K562 (cell line): ENCODE results near the gene ULK2.

Experiments used
- CHAMP1 ChIP-seq: fragments of 450-650 bp; IDR thresholded peaks from 2 replicates; pipeline ENCODE4 v1.6.1; 2016; ENCODE audit warnings: mild to moderate bottlenecking
- CTCF ChIP-seq, 3 experiments: IDR thresholded peaks in 2 of 3; conservative IDR thresholded peaks in 1 of 3; 2 replicates each; pipeline ENCODE4 v1.5.1; 2011 to 2012; ENCODE audit warnings: low read length in 3 of 3, mild to moderate bottlenecking in 3 of 3, control low read depth in 2 of 3, improper control_type of control experiment in 1 of 3, inconsistent platforms in 1 of 3, low read depth in 1 of 3, mixed read lengths in 1 of 3, moderate library complexity in 1 of 3; ENCODE audit not compliant: insufficient read depth in 2 of 3
- EZH2 ChIP-seq: IDR thresholded peaks from 2 replicates; pipeline ENCODE4 v1.6.1; 2012; ENCODE audit warnings: low read depth, mild to moderate bottlenecking, inconsistent platforms, low read length, borderline replicate concordance
- HNRNPLL ChIP-seq: fragments of 200-400 bp; formaldehyde crosslinking; IDR thresholded peaks from 2 replicates; pipeline ENCODE4 v1.6.1; 2017; ENCODE audit warnings: low read length, low read depth, mild to moderate bottlenecking; ENCODE audit not compliant: poor library complexity, severe bottlenecking
- PHF21A ChIP-seq: fragments of 450-650 bp; IDR thresholded peaks from 2 replicates; pipeline ENCODE4 v1.6.1; 2017; ENCODE audit warnings: low read depth, borderline replicate concordance
- TAF15 ChIP-seq: fragments of 200-400 bp; formaldehyde crosslinking; IDR thresholded peaks from 2 replicates; pipeline ENCODE4 v1.6.1; 2017; ENCODE audit warnings: mild to moderate bottlenecking, low read depth, low read length, moderate library complexity
- TCF7L2 ChIP-seq: fragments of 150-350 bp; IDR thresholded peaks from 2 replicates; pipeline ENCODE4 v1.6.1; 2016; ENCODE audit warnings: low read depth, mild to moderate bottlenecking, low read length, moderate library complexity
- ZNF12 ChIP-seq: sonication (generic); formaldehyde crosslinking; IDR thresholded peaks from 2 replicates; pipeline ENCODE4 v1.4.0; 2020; ENCODE audit warnings: mild to moderate bottlenecking, missing genetic modification reagents

GRCh38 chr17:19742495-19742894, 125.2 kb downstream of the ULK2 start:
- TF ChIP-seq HNRNPLL (no peak), CTCF (IDR thresholded peaks at IDR 0.05 in 2 of 3, conservative IDR thresholded peaks at IDR 0.05 in 1 of 3; ENCODE audit: insufficient read depth in 2 of 3, low read depth in 1 of 3, low read length in 3 of 3) (no peak), CHAMP1 (no peak), ZNF12 (CRISPR knock-in tag) (no peak), PHF21A (no peak), EZH2 (no peak), TCF7L2 (no peak), TAF15 (no peak)
